SK-N-SH (cell line): Measurements from ENCODE around the gene PCSK6. TPM values are rescaled to one million over a fixed set of nuclear protein-coding genes. Genes with fewer than 3 reads are reported as not detected.

Experiments
- CTCF ChIA-PET: fragments of 300-600, 350-600 bp; formaldehyde crosslinking; extraction: SDS; loops from one replicate; lab custom pipeline; 2021; lab: Yijun Ruan, JAX
- POLR2A ChIA-PET: fragments of 350-600 bp; sonication (Branson Sonifier 250); formaldehyde crosslinking; extraction: SDS; loops from one replicate; lab custom pipeline; 2020; ENCODE audit warnings: antibody characterized with exemption, inconsistent platforms; lab: Yijun Ruan, JAX
- DNase-seq: peaks from one replicate; pipeline ENCODE4 v3.0.0; 2012
- H2AFZ ChIP-seq: fragments of 200-600 bp; sonication (generic); 2 replicates; pipeline ENCODE4 v1.8.1; 2016; ENCODE audit warnings: antibody characterized with exemption, mild to moderate bottlenecking, low read depth
- H3F3A ChIP-seq: fragments of 200-600 bp; sonication (generic); replicated peaks from 2 replicates; pipeline ENCODE3; 2016; ENCODE audit warnings: antibody characterized with exemption, mild to moderate bottlenecking; ENCODE audit not compliant: insufficient read depth
- H3K27ac ChIP-seq, 2 experiments: fragments of 200-500 bp in 1 of 2; fragments of 200-600 bp in 1 of 2; sonication (Bioruptor generic) in 1 of 2; sonication (generic), shearing (Covaris generic) in 1 of 2; 2 replicates each; pipeline versions ENCODE4 v1.5.1 to v1.6.1; 2014 to 2016; ENCODE audit warnings: low read depth in 2 of 2, inconsistent platforms in 1 of 2, low read length in 1 of 2, mild to moderate bottlenecking in 1 of 2, mixed read lengths in 1 of 2
- H3K27me3 ChIP-seq: fragments of 200-600 bp; sonication (generic), shearing (Covaris generic); 2 replicates; pipeline ENCODE4 v1.6.1; 2016; ENCODE audit warnings: mixed run types; ENCODE audit not compliant: insufficient read depth
- H3K36me3 ChIP-seq, 2 experiments: fragments of 200-500 bp in 1 of 2; fragments of 200-600 bp in 1 of 2; sonication (Bioruptor generic) in 1 of 2; sonication (generic) in 1 of 2; replicated peaks in 1 of 2; 2 replicates each; pipeline versions ENCODE3 to v1.5.1; 2014 to 2016; ENCODE audit warnings: low read length in 1 of 2, mild to moderate bottlenecking in 1 of 2; ENCODE audit not compliant: insufficient read depth in 2 of 2, control insufficient read depth in 1 of 2
- H3K4me1 ChIP-seq, 2 experiments: fragments of 200-500 bp in 1 of 2; fragments of 200-600 bp in 1 of 2; sonication (Bioruptor generic) in 1 of 2; sonication (generic), shearing (Covaris generic) in 1 of 2; 2 replicates each; pipeline versions ENCODE4 v1.5.1 to v1.6.1; 2014 to 2016; ENCODE audit warnings: low read depth in 1 of 2, low read length in 1 of 2, mixed run types in 1 of 2; ENCODE audit not compliant: insufficient read depth in 2 of 2, control insufficient read depth in 1 of 2
- H3K4me2 ChIP-seq: fragments of 200-600 bp; sonication (generic), shearing (Covaris generic); 2 replicates; pipeline ENCODE4 v1.6.1; 2017; ENCODE audit warnings: mixed run types
- H3K4me3 ChIP-seq, 2 experiments: fragments of 200-500 bp in 1 of 2; fragments of 200-600 bp in 1 of 2; sonication (Bioruptor generic) in 1 of 2; sonication (generic), shearing (Covaris generic) in 1 of 2; 2 replicates each; pipeline versions ENCODE4 v1.5.1 to v1.8.1; 2014 to 2016; ENCODE audit warnings: low read depth in 2 of 2, inconsistent platforms in 1 of 2, low read length in 1 of 2, mild to moderate bottlenecking in 1 of 2, mixed read lengths in 1 of 2, moderate library complexity in 1 of 2
- H3K79me2 ChIP-seq: fragments of 200-600 bp; sonication (generic); 2 replicates; pipeline ENCODE4 v1.8.1; 2017; ENCODE audit warnings: mild to moderate bottlenecking; ENCODE audit not compliant: insufficient read depth
- H3K9ac ChIP-seq: fragments of 200-600 bp; sonication (generic); 2 replicates; pipeline ENCODE4 v1.6.1; 2017; ENCODE audit warnings: mixed run types
- H3K9me2 ChIP-seq: fragments of 200-600 bp; sonication (generic); 2 replicates; pipeline ENCODE4 v1.6.1; 2017; ENCODE audit warnings: mixed run types
- H3K9me3 ChIP-seq: fragments of 200-600 bp; sonication (generic); 2 replicates; pipeline ENCODE4 v1.6.1; 2017; ENCODE audit warnings: mixed run types, mild to moderate bottlenecking, moderate library complexity
- H4K20me1 ChIP-seq: fragments of 200-600 bp; sonication (generic); 2 replicates; pipeline ENCODE4 v1.6.1; 2017; ENCODE audit warnings: mild to moderate bottlenecking, mixed run types; ENCODE audit not compliant: insufficient read depth
- EP300 ChIP-seq, 2 experiments: IDR thresholded peaks; 2 replicates each; pipeline versions ENCODE4 v1.4.0 to v1.6.1; 2012; ENCODE audit warnings: borderline replicate concordance in 1 of 2, low read depth in 1 of 2, low read length in 1 of 2
- GATA2 ChIP-seq: sonication (generic); formaldehyde crosslinking; IDR thresholded peaks from 2 replicates; pipeline ENCODE4 v1.5.0; 2020; ENCODE audit warnings: mild to moderate bottlenecking, missing genetic modification reagents
- MXI1 ChIP-seq: IDR thresholded peaks from 2 replicates; pipeline ENCODE4 v1.6.1; 2012; ENCODE audit warnings: mild to moderate bottlenecking, low read depth, low read length, improper control_type of control experiment
- NRF1 ChIP-seq: IDR thresholded peaks from 2 replicates; pipeline ENCODE4 v1.6.1; 2012; ENCODE audit warnings: low read depth, mild to moderate bottlenecking, low read length
- POLR2AphosphoS5 ChIP-seq: IDR thresholded peaks from 2 replicates; pipeline ENCODE4 v1.6.1; 2012; ENCODE audit warnings: low read depth, low read length
- REST ChIP-seq: IDR thresholded peaks from 2 replicates; pipeline ENCODE4 v1.6.1; 2012; ENCODE audit warnings: mild to moderate bottlenecking, low read depth, low read length, moderate library complexity
- RXRA ChIP-seq: IDR thresholded peaks from 2 replicates; pipeline ENCODE4 v1.4.0; 2012; ENCODE audit warnings: low read depth, mild to moderate bottlenecking, borderline replicate concordance
- TCF12 ChIP-seq: IDR thresholded peaks from 2 replicates; pipeline ENCODE4 v1.4.0; 2012
- TEAD4 ChIP-seq: IDR thresholded peaks from 2 replicates; pipeline ENCODE4 v1.4.0; 2012; ENCODE audit warnings: mild to moderate bottlenecking, borderline replicate concordance; ENCODE audit not compliant: insufficient read depth
- WGBS: methylation state at CpG from one replicate; pipeline ENCODE4 v1.1.6; 2017; ENCODE audit warnings: low lambda C conversion rate; 5-methylcytosine and 5-hydroxymethylcytosine counted together
- polyA plus RNA-seq, 3 experiments: library from polyadenylated mRNA; depleted of rRNA; stranded (reverse); fragments of >200 nt; gene quantifications; 2 replicates each; pipeline ENCODE4 v1.2.3, GENCODE V29; 2012
- TF ChIP-seq, protein P1 (sequence below): IDR thresholded peaks from 2 replicates; pipeline ENCODE4 v1.4.0; 2012; ENCODE audit warnings: low read depth, borderline replicate concordance

PCSK6 gene
- polyA plus RNA-seq, 1 of the 3 experiments (the other 2 are of a cell fraction) = 0.03 TPM

DNA sequence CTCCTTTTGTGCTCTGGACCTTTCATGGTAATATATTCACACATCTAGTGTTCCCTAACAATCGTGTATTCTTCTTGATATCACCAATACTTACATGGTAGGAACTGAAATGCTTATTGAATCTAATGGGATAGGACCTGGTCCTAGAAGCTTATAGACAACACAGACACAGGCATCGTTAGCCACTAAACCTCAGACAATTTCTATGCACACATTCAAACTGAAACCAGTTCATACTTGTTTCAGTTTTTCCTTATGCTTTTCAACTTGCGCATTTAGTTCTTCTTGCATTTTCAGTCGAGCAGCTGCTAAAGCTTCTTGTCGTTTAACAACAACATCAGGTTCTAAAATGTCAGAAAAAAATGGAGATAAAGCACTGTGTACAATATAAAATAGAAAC lies 214.5 kb downstream of the PCSK6 start:
- Histone ChIP-seq H3K36me3 (peaks cover 59% of the 10 kb centered on the region in 2 experiments), H3K4me3 (no peak overlapping the region), H3K9ac (no peak overlapping the region), H4K20me1 (peaks cover 13% of the 10 kb centered on the region), H3K4me2 (no peak overlapping the region), H3K4me1 (peaks cover 3 to 36% of the 10 kb centered on the region in 2 experiments; a peak in 2 of 4 replicates), H3F3A (peaks cover 22% of the 10 kb centered on the region), H3K27ac (no peak overlapping the region), H3K79me2 (peaks cover 31% of the 10 kb centered on the region), H3K27me3 (no peaks in the 10 kb centered on the region), H3K9me2 (no peaks in the 10 kb centered on the region), H3K9me3 (no peaks in the 10 kb centered on the region), H2AFZ (no peak overlapping the region)
- CTCF ChIA-PET = no interaction called here
- TF ChIP-seq MXI1 (no peak), REST (no peak), GATA2 (CRISPR knock-in tag) (no peak), NRF1 (no peak), TEAD4 (no peak), EP300 (IDR thresholded peaks at IDR 0.05; ENCODE audit: borderline replicate concordance in 1 of 2, low read depth in 1 of 2, low read length in 1 of 2) (no peak), POLR2AphosphoS5 (no peak), TCF12 (no peak)
- TF ChIP-seq, protein P1, sequence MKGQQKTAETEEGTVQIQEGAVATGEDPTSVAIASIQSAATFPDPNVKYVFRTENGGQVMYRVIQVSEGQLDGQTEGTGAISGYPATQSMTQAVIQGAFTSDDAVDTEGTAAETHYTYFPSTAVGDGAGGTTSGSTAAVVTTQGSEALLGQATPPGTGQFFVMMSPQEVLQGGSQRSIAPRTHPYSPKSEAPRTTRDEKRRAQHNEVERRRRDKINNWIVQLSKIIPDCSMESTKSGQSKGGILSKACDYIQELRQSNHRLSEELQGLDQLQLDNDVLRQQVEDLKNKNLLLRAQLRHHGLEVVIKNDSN = no peak
- 93% methylated on average over 5 of the region's 5 CpGs for WGBS
- DNase-seq = no peak
- POLR2A ChIA-PET = no interaction called here

DNA sequence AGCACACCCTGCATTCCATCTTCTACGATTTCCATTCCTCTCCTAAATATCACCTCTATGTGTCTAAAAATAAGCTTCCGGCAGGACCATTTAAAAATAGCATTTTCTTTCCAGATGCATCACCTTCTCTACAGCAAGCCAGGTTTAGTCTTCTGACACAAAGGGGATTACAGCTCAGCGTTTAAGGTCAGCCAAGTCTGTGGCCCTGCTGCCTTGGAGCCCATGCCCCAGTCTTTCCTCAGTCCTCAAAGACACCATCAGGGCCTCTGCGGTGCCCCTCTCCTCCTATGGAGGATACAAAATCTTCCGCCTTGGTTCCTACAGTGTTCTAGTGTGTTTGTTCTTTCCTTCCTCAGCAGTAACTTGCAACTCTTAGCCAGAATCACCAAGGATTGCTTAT lies 216.0 kb downstream of the PCSK6 start:
- Histone ChIP-seq H3K9ac (no peak overlapping the region), H3K9me3 (no peaks in the 10 kb centered on the region), H3F3A (peaks cover 15% of the 10 kb centered on the region), H3K27ac (peak overlapping the region in 1 of 2 experiments; percentile 74; a peak in 2 of 4 replicates), H3K36me3 (peaks cover 54 to 57% of the 10 kb centered on the region in 2 experiments), H3K4me3 (no peak overlapping the region), H3K9me2 (no peaks in the 10 kb centered on the region), H3K27me3 (no peaks in the 10 kb centered on the region), H3K4me2 (no peak overlapping the region), H4K20me1 (peaks cover 13% of the 10 kb centered on the region), H2AFZ (no peak overlapping the region), H3K79me2 (peaks cover 31% of the 10 kb centered on the region), H3K4me1 (peaks cover 3 to 36% of the 10 kb centered on the region in 2 experiments; a peak in 2 of 4 replicates)
- POLR2A ChIA-PET = no interaction called here
- 81% methylated on average over 5 of the region's 5 CpGs for WGBS
- DNase-seq = no peak
- no peak for TF ChIP-seq RXRA
- CTCF ChIA-PET = interaction anchor here (0.9 to 2.8 kb wide), 11 partner anchors 12 to 380 kb away, joined by 3 to 13 read pairs (median 5); partner anchors contain the start of gene SNRPA1
